Panc1 (cell line): ENCODE results near the gene ATP6V0B. TPM values are rescaled to one million over a fixed set of nuclear protein-coding genes. Genes with fewer than 3 reads are reported as not detected.

Source experiments
- ATAC-seq: fragments of 200-7000 bp; cut with Tn5 transposase; 2 replicates; pipeline ENCODE4 v1.9.1; 2020; ENCODE audit warnings: mild to moderate bottlenecking, moderate library complexity
- BruUV-seq: library from RNA; stranded (reverse); fragments of 400-500 nt; replicated peaks from 2 replicates; lab custom pipeline; 2021; lab: Mats Ljungman, UMichigan
- CTCF ChIA-PET: fragments of 300-600 bp; sonication (Branson Sonifier 250); formaldehyde crosslinking; loops from one replicate; lab custom pipeline; 2022; ENCODE audit warnings: antibody characterized with exemption; lab: Charles Lee
- POLR2A ChIA-PET: fragments of 300-600 bp; sonication (Branson Sonifier 250); formaldehyde crosslinking; loops from one replicate; lab custom pipeline; 2022; ENCODE audit warnings: antibody characterized with exemption; lab: Charles Lee
- DNase-seq: peaks from one replicate; pipeline ENCODE4 v3.0.0-alpha.2; 2010; ENCODE audit warnings: low read depth, low spot score
- H3K27ac ChIP-seq: 2 replicates; pipeline ENCODE4 v1.5.1; 2011; ENCODE audit warnings: mild to moderate bottlenecking, low read length, inconsistent platforms
- H3K27me3 ChIP-seq: fragments of 200-500 bp; sonication (Bioruptor generic); 2 replicates; pipeline ENCODE4 v1.6.0; 2014; ENCODE audit warnings: low read length, inconsistent platforms; ENCODE audit not compliant: control insufficient read depth, insufficient read depth
- H3K36me3 ChIP-seq: fragments of 200-500 bp; sonication (Bioruptor generic); 2 replicates; pipeline ENCODE4 v1.5.1; 2014; ENCODE audit warnings: inconsistent platforms, mild to moderate bottlenecking, low read length, moderate library complexity; ENCODE audit not compliant: control insufficient read depth, insufficient read depth
- H3K4me1 ChIP-seq: 2 replicates; pipeline ENCODE4 v1.5.1; 2011; ENCODE audit warnings: inconsistent platforms, mild to moderate bottlenecking, low read length, moderate library complexity; ENCODE audit not compliant: control insufficient read depth, insufficient read depth
- H3K4me3 ChIP-seq, 2 experiments: 2 replicates each; pipeline ENCODE4 v1.5.1; 2011 to 2012; ENCODE audit warnings: low read depth in 2 of 2, low read length in 2 of 2, mild to moderate bottlenecking in 2 of 2, inconsistent platforms in 1 of 2, moderate library complexity in 1 of 2
- H3K9me3 ChIP-seq: fragments of 200-500 bp; sonication (Bioruptor generic); 2 replicates; pipeline ENCODE4 v1.5.1; 2014; ENCODE audit warnings: low read depth, mild to moderate bottlenecking, inconsistent platforms, low read length, moderate library complexity; ENCODE audit not compliant: control insufficient read depth, insufficient read depth
- POLR2AphosphoS5 ChIP-seq: IDR thresholded peaks from 2 replicates; pipeline ENCODE4 v1.6.1; 2012; ENCODE audit warnings: mild to moderate bottlenecking, low read depth, low read length, moderate library complexity
- SIN3A ChIP-seq: IDR thresholded peaks from 2 replicates; pipeline ENCODE4 v1.6.1; 2012; ENCODE audit warnings: low read depth, mild to moderate bottlenecking, low read length, moderate library complexity, borderline replicate concordance; ENCODE audit not compliant: insufficient read depth
- TCF7L2 ChIP-seq: IDR thresholded peaks from 2 replicates; pipeline ENCODE4 v1.6.1; 2011; ENCODE audit warnings: mild to moderate bottlenecking, low read depth, low read length, inconsistent platforms
- in situ Hi-C: cut with HindIII; loops from 2 replicates; pipeline ENCODE4 v1.10.0; 2016; ENCODE audit warnings: low sequenced_read_pairs, low pct_unique_long_range_greater_than_20kb
- intact Hi-C: fragments of 100-400 bp; cut with micrococcal nuclease; formaldehyde crosslinking; loops from one replicate; pipeline ENCODE4 v1.10.0; 2022; ENCODE audit not compliant: unreplicated experiment
- total RNA-seq: library from RNA; stranded (reverse); gene quantifications from one replicate; pipeline ENCODE4 v1.2.1, GENCODE V29; 2021; ENCODE audit not compliant: unreplicated experiment
- TF ChIP-seq, protein P1 (sequence below), 2 experiments: IDR thresholded peaks; 2 replicates each; pipeline ENCODE4 v1.6.1; 2011 to 2012; ENCODE audit warnings: low read depth in 2 of 2, control low read depth in 1 of 2, low read length in 1 of 2, mild to moderate bottlenecking in 1 of 2, moderate library complexity in 1 of 2; ENCODE audit not compliant: insufficient read depth in 1 of 2
- TF ChIP-seq, protein P2 (sequence below): fragments of 450-650 bp; IDR thresholded peaks from 2 replicates; pipeline ENCODE4 v1.5.1; 2017; ENCODE audit warnings: mild to moderate bottlenecking

ATP6V0B gene
- total RNA-seq, 1 experiment from 2014 or later = 134 TPM

DNA sequence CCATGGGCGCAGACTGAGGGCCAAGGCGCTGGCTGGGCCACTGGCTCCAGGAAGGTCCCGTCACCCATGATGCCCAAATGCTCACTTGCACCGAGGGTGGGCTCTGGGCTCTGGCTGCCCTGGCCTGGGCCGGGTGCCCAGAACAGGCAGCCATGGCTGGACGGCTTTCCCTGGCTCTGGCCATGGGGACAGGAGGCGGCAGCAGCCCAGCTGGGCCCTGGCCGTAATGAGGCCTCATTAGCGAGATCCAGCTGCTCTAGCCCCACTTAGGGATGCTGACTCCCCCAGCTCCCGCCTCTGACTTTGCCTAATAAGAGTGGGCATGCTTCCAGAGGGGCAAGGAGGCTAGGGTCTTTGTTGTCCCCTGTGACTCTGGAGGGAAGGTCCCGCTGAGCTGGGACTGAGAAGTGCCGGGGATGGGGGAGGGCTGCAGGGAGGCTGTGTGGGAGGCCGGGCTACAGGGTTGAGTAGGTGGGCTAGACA, 44.7 kb downstream of the ATP6V0B start:
- Histone ChIP-seq H3K27ac (no peak overlapping the region), H3K4me1 (peaks cover 2% of the 10 kb centered on the region; the same call in 1 of the 2 replicates), H3K27me3 (no peaks in the 10 kb centered on the region), H3K9me3 (no peaks in the 10 kb centered on the region), H3K4me3 (no peak overlapping the region), H3K36me3 (no peaks in the 10 kb centered on the region)
- no peak for ATAC-seq
- POLR2A ChIA-PET = no interaction called here
- DNase-seq = no peak
- in situ Hi-C loops (no loop called here), intact Hi-C loops (no loop called here)
- no TSS peak for BruUV-seq
- CTCF ChIA-PET = no interaction called here
- TF ChIP-seq, protein P1, sequence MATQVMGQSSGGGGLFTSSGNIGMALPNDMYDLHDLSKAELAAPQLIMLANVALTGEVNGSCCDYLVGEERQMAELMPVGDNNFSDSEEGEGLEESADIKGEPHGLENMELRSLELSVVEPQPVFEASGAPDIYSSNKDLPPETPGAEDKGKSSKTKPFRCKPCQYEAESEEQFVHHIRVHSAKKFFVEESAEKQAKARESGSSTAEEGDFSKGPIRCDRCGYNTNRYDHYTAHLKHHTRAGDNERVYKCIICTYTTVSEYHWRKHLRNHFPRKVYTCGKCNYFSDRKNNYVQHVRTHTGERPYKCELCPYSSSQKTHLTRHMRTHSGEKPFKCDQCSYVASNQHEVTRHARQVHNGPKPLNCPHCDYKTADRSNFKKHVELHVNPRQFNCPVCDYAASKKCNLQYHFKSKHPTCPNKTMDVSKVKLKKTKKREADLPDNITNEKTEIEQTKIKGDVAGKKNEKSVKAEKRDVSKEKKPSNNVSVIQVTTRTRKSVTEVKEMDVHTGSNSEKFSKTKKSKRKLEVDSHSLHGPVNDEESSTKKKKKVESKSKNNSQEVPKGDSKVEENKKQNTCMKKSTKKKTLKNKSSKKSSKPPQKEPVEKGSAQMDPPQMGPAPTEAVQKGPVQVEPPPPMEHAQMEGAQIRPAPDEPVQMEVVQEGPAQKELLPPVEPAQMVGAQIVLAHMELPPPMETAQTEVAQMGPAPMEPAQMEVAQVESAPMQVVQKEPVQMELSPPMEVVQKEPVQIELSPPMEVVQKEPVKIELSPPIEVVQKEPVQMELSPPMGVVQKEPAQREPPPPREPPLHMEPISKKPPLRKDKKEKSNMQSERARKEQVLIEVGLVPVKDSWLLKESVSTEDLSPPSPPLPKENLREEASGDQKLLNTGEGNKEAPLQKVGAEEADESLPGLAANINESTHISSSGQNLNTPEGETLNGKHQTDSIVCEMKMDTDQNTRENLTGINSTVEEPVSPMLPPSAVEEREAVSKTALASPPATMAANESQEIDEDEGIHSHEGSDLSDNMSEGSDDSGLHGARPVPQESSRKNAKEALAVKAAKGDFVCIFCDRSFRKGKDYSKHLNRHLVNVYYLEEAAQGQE (IDR thresholded peaks at IDR 0.05; ENCODE audit: insufficient read depth in 1 of 2, low read depth in 2 of 2, low read length in 1 of 2) = no peak
- TF ChIP-seq POLR2AphosphoS5 = no peak
- no peak for TF ChIP-seq SIN3A
- TF ChIP-seq, protein P2, sequence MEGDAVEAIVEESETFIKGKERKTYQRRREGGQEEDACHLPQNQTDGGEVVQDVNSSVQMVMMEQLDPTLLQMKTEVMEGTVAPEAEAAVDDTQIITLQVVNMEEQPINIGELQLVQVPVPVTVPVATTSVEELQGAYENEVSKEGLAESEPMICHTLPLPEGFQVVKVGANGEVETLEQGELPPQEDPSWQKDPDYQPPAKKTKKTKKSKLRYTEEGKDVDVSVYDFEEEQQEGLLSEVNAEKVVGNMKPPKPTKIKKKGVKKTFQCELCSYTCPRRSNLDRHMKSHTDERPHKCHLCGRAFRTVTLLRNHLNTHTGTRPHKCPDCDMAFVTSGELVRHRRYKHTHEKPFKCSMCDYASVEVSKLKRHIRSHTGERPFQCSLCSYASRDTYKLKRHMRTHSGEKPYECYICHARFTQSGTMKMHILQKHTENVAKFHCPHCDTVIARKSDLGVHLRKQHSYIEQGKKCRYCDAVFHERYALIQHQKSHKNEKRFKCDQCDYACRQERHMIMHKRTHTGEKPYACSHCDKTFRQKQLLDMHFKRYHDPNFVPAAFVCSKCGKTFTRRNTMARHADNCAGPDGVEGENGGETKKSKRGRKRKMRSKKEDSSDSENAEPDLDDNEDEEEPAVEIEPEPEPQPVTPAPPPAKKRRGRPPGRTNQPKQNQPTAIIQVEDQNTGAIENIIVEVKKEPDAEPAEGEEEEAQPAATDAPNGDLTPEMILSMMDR = no peak
- TF ChIP-seq TCF7L2 = no peak

DNA sequence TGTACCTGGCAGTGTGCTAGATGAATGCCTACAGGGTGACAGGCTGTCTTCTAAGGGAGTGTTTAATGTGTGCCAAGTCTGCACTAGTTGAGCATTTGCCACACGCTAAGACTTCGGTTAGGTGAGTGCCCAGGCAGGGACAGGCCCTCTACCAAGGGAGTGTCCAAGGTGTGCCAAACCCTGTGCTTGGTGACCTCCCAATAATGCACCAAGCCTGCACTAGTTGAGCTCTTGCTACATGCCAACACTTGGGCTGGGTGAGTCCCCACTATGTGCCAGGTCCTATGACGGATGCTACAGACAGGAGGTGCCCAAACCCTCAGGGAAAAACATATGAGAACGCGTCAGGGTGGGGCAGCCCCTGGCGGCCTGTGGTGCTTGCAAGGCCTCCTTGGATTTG, 45.7 kb downstream of the ATP6V0B start:
- H3K36me3 ChIP-seq = no peaks in the 10 kb centered on the region
- ATAC-seq = no peak
- H3K27me3 ChIP-seq = no peaks in the 10 kb centered on the region
- peaks cover 9% of the 10 kb centered on the region for H3K4me1 ChIP-seq
- intact Hi-C loops = no loop called here
- no peaks in the 10 kb centered on the region for H3K9me3 ChIP-seq
- CTCF ChIA-PET = no interaction called here
- DNase-seq = no peak
- BruUV-seq = no TSS peak
- H3K27ac ChIP-seq = no peak overlapping the region
- no peak for TF ChIP-seq POLR2AphosphoS5
- POLR2A ChIA-PET = no interaction called here
- no peak overlapping the region for H3K4me3 ChIP-seq
- in situ Hi-C loops = no loop called here

DNA sequence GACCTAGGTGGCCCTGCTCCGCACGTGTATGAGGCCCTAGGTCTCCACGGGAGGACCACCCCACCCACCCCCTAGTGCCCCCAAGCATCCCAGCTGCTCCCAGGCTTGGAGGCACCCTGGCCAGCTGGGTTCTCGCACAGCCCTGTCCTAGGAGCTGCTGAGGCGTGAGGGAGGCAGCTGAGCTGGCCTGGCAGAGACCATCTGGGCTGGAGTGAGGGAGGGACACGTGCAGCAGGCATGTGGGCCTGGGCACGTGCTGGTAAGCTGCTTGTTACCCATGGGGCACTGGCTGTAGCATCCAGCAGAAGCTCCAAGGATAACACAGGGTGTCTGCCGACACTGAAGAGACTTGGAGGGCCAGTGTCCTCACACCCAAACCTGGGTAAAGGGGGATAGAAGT, 46.4 kb downstream of the ATP6V0B start:
- Histone ChIP-seq H3K36me3 (no peaks in the 10 kb centered on the region), H3K4me3 (no peak overlapping the region), H3K9me3 (no peaks in the 10 kb centered on the region), H3K27me3 (no peaks in the 10 kb centered on the region), H3K27ac (no peak overlapping the region), H3K4me1 (peaks cover 9% of the 10 kb centered on the region)
- DNase-seq (no peak), ATAC-seq (no peak)
- no TSS peak for BruUV-seq
- ChIA-PET CTCF (no interaction called here), POLR2A (interaction anchor here (0.6 kb wide), 1 partner anchor 28 kb away, joined by 5 read pairs; no protein-coding TSS in a partner anchor)
- in situ Hi-C loops = no loop called here
- no peak for TF ChIP-seq TCF7L2
- intact Hi-C loops = no loop called here
